SU-DHL-6 (cell line): Measurements from ENCODE around the gene DEPDC7.

Source experiments
- H2AFZ ChIP-seq: fragments of 200-600 bp; sonication (generic); 2 replicates; pipeline ENCODE4 v1.6.1; 2014; ENCODE audit warnings: low read depth, mild to moderate bottlenecking, moderate library complexity, mixed read lengths, antibody characterized with exemption, low read length; ENCODE audit not compliant: severe bottlenecking
- H3F3A ChIP-seq: fragments of 200-600 bp; shearing (Covaris generic); 2 replicates; pipeline ENCODE4 v1.6.0; 2016; ENCODE audit warnings: antibody characterized with exemption, mild to moderate bottlenecking; ENCODE audit not compliant: insufficient read depth
- H3K27ac ChIP-seq: fragments of 200-600 bp; sonication (generic); 2 replicates; pipeline ENCODE4 v1.5.1; 2016; ENCODE audit warnings: low read depth, mild to moderate bottlenecking, low read length, moderate library complexity, mixed read lengths
- H3K27me3 ChIP-seq: fragments of 200-600 bp; sonication (generic), shearing (Covaris generic); 2 replicates; pipeline ENCODE4 v1.6.0; 2014; ENCODE audit warnings: mild to moderate bottlenecking, low read length
- H3K36me3 ChIP-seq: fragments of 200-600 bp; sonication (generic); 2 replicates; pipeline ENCODE4 v1.6.1; 2014; ENCODE audit warnings: mild to moderate bottlenecking, low read length, mixed read lengths
- H3K4me2 ChIP-seq: fragments of 300-600, 200-600 bp; shearing (Covaris generic), sonication (generic); 2 replicates; pipeline ENCODE4 v1.6.0; 2014; ENCODE audit warnings: low read length, low read depth, mild to moderate bottlenecking; ENCODE audit not compliant: poor library complexity, severe bottlenecking
- H3K4me3 ChIP-seq: fragments of 200-600 bp; sonication (generic); 2 replicates; pipeline ENCODE4 v1.5.1; 2014; ENCODE audit warnings: antibody characterized with exemption, low read length, mild to moderate bottlenecking, mixed read lengths; ENCODE audit not compliant: insufficient read depth, poor library complexity, severe bottlenecking
- H3K79me2 ChIP-seq: fragments of 200-600 bp; sonication (generic); 2 replicates; pipeline ENCODE4 v1.6.1; 2014; ENCODE audit warnings: mild to moderate bottlenecking, low read length, moderate library complexity; ENCODE audit not compliant: insufficient read depth
- H3K9ac ChIP-seq: fragments of 200-600 bp; sonication (generic); 2 replicates; pipeline ENCODE4 v1.7.0; 2014; ENCODE audit warnings: mild to moderate bottlenecking, low read length
- H3K9me2 ChIP-seq: fragments of 200-600 bp; sonication (generic); replicated peaks from 2 replicates; pipeline ENCODE4 v1.6.1; 2014; ENCODE audit warnings: low read length; ENCODE audit not compliant: insufficient read depth
- H3K9me3 ChIP-seq: fragments of 200-600 bp; sonication (generic); 2 replicates; pipeline ENCODE4 v1.6.1; 2014; ENCODE audit warnings: low read length, mixed read lengths; ENCODE audit not compliant: insufficient read depth
- H4K20me1 ChIP-seq: fragments of 200-600 bp; sonication (generic); 2 replicates; pipeline ENCODE4 v1.6.1; 2014; ENCODE audit warnings: low read depth, mild to moderate bottlenecking, antibody characterized with exemption, low read length, moderate library complexity, mixed read lengths
- EZH2phosphoT487 ChIP-seq: fragments of 200-600 bp; sonication (generic), shearing (Covaris generic); conservative IDR thresholded peaks from 2 replicates; pipeline ENCODE4 v1.6.1; 2018; ENCODE audit warnings: mild to moderate bottlenecking, antibody characterized with exemption, low read length, moderate library complexity, mixed read lengths
- TF ChIP-seq, protein P1 (sequence below): fragments of 200-600 bp; sonication (generic); IDR thresholded peaks from one replicate; pipeline ENCODE4 v1.5.1; 2017; ENCODE audit warnings: antibody characterized with exemption, mild to moderate bottlenecking, low read length, moderate library complexity; ENCODE audit not compliant: insufficient read depth, poor library complexity, severe bottlenecking

The DEPDC7 gene

DNA sequence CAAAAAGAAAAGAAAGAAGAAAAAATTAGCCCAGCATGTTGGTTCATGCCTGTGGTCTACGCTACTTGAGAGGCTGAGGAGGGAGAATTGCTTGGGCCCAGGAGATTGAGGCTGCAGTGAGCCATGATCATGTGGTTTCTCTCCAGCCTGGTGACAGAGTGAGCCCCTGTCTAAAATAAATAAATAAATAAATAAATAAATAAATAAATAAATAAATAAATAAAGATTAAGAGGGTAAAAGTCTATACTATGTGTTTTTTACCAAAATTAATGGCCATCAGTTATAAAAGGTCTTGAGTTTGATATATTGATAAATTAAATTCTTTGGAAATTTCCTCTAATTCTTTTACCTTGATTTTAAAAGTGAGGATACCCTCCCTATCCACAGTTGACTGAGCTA is 25.2 kb upstream of the DEPDC7 start:
- TF ChIP-seq EZH2phosphoT487 = no peak
- TF ChIP-seq, protein P1, sequence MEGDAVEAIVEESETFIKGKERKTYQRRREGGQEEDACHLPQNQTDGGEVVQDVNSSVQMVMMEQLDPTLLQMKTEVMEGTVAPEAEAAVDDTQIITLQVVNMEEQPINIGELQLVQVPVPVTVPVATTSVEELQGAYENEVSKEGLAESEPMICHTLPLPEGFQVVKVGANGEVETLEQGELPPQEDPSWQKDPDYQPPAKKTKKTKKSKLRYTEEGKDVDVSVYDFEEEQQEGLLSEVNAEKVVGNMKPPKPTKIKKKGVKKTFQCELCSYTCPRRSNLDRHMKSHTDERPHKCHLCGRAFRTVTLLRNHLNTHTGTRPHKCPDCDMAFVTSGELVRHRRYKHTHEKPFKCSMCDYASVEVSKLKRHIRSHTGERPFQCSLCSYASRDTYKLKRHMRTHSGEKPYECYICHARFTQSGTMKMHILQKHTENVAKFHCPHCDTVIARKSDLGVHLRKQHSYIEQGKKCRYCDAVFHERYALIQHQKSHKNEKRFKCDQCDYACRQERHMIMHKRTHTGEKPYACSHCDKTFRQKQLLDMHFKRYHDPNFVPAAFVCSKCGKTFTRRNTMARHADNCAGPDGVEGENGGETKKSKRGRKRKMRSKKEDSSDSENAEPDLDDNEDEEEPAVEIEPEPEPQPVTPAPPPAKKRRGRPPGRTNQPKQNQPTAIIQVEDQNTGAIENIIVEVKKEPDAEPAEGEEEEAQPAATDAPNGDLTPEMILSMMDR = no peak
- Histone ChIP-seq H3K27me3 (no peaks in the 10 kb centered on the region), H3K36me3 (no peaks in the 10 kb centered on the region), H3K9me3 (no peaks in the 10 kb centered on the region), H3K79me2 (no peaks in the 10 kb centered on the region), H3K4me2 (no peak overlapping the region), H3K9me2 (no peaks in the 10 kb centered on the region), H3K27ac (no peak overlapping the region), H4K20me1 (no peaks in the 10 kb centered on the region), H3K9ac (no peak overlapping the region), H3K4me3 (no peak overlapping the region), H2AFZ (no peak overlapping the region), H3F3A (no peaks in the 10 kb centered on the region)

GRCh38 chr11:32991427-32991826 is 24.3 kb upstream of the DEPDC7 start:
- Histone ChIP-seq H3K9ac (no peak overlapping the region), H3K27me3 (no peaks in the 10 kb centered on the region), H3K9me2 (no peaks in the 10 kb centered on the region), H3K27ac (no peak overlapping the region), H4K20me1 (no peaks in the 10 kb centered on the region), H2AFZ (no peak overlapping the region), H3K9me3 (no peaks in the 10 kb centered on the region), H3K4me3 (no peak overlapping the region), H3F3A (no peaks in the 10 kb centered on the region), H3K79me2 (no peaks in the 10 kb centered on the region), H3K4me2 (no peak overlapping the region), H3K36me3 (no peaks in the 10 kb centered on the region)
- no peak for TF ChIP-seq EZH2phosphoT487
- TF ChIP-seq, protein P1 = no peak

DNA sequence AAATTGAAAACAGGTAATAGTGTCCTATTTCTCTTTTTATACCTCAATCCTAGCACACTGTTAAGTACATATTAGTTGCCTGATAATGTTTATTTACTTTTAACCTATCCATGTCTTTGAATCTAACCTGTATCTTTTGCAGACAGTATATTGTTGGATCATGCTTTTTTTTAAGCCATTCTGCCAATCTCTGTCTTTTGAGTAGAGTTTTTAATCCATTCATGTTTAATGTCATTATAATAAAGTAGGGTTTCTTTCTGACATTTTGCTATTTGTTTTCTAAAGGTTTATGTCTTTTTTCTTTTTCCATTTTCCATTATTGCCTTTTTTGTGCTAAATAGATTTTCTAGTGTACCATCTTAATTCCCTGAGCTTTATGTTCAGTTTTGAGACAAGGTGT is 23.8 kb upstream of the DEPDC7 start:
- no peaks in the 10 kb centered on the region for H3K27me3 ChIP-seq
- no peaks in the 10 kb centered on the region for H3K79me2 ChIP-seq
- H3K9me3 ChIP-seq = no peaks in the 10 kb centered on the region
- no peaks in the 10 kb centered on the region for H4K20me1 ChIP-seq
- H3K9ac ChIP-seq = no peak overlapping the region
- no peak overlapping the region for H3K4me2 ChIP-seq
- no peaks in the 10 kb centered on the region for H3K9me2 ChIP-seq
- H3F3A ChIP-seq = no peaks in the 10 kb centered on the region
- no peaks in the 10 kb centered on the region for H3K36me3 ChIP-seq
- no peak overlapping the region for H2AFZ ChIP-seq
- H3K27ac ChIP-seq = no peak overlapping the region
- TF ChIP-seq, protein P1 = no peak
- TF ChIP-seq EZH2phosphoT487 = no peak
- no peak overlapping the region for H3K4me3 ChIP-seq

DNA sequence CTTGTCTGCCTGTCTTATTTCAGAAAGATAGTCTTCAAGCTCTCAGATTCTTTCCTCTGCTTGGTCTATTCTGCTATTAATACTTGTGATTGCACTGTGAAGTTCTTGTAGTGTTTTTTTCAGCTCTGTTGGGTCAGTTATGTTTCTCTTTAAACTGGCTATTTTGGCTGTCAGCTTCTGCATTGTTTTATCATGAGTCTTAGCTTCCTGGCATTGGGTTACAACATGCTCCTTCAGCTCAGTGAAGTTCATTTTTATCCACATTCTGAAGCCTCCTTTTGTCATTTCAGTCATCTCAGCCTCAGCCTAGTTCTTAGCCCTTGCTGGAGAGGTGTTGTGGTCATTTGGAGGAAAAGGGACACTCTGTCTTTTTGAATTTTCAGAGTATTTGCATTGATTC is 15.5 kb upstream of the DEPDC7 start:
- Histone ChIP-seq H3K79me2 (no peaks in the 10 kb centered on the region), H3K27me3 (no peaks in the 10 kb centered on the region), H3K9ac (no peak overlapping the region), H3K9me2 (no peaks in the 10 kb centered on the region), H2AFZ (no peak overlapping the region), H3K4me2 (no peak overlapping the region), H3F3A (no peaks in the 10 kb centered on the region), H3K36me3 (no peaks in the 10 kb centered on the region), H4K20me1 (no peaks in the 10 kb centered on the region), H3K9me3 (no peaks in the 10 kb centered on the region), H3K4me3 (no peak overlapping the region), H3K27ac (no peak overlapping the region)
- TF ChIP-seq EZH2phosphoT487 = no peak
- TF ChIP-seq, protein P1 = no peak
